Islet of Langerhans (tissue), 1 donor: ENCODE measurements around the gene TMEM117.

Source experiments
- FAIRE-seq: peaks from one replicate; lab custom pipeline; 2011; peaks lifted over from hg19 to GRCh38; lab: Jason Lieb, UNC

TMEM117 gene

DNA sequence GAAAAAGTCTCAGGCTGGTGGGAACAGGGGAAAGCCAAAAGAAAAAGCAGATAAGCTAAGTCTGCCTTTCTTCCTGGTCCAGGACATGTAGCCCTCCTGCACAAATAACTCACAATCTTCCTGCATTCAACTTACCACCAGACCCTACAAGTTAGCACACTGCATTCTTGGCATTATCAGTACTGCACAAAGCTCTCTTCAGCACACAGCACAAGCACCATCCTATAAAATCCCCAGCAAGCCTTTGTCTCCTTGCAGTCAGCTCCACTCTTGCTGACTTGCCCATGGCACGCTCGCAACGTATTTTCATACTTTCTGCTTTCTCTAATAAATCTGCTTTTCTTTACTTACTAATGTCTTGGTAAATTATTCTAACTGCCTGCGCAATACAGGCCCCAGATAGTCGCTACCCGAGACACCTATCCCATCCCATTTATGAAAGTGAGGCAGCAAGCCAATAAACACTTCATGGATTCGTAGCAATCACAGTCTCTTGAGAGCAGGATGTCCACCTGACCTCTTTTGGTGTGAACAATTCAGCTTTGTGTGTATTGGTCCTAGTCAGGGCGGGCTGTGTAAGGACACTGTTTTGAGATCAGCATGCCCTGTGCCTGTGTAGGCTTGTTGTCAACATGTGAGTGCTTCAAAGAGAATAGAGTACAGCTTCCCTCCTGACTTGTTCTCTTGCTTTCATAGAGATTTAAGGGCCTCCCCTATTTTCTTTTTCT lies 49.0 kb downstream of the TMEM117 start:
- peak; percentile 100 for FAIRE-seq

DNA sequence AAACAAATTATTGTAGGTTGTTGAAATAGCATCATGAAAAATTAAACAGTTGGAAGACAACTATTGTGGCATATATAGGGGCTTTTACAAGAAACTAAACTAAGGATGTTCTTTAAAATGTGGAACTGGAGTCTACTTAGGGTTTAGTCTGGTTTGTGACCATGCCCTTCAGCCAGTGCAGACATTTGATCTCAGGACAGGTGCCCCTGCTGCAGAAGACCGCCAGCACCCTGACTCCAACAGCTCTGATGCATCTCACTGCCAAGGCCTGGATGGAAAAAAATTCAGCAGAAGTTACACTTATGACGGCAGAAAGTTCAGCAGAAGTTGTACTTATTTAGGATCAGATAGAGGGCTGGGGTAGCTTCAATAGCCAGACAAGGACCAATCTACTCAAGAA lies 51.5 kb downstream of the TMEM117 start:
- no peak for FAIRE-seq

DNA sequence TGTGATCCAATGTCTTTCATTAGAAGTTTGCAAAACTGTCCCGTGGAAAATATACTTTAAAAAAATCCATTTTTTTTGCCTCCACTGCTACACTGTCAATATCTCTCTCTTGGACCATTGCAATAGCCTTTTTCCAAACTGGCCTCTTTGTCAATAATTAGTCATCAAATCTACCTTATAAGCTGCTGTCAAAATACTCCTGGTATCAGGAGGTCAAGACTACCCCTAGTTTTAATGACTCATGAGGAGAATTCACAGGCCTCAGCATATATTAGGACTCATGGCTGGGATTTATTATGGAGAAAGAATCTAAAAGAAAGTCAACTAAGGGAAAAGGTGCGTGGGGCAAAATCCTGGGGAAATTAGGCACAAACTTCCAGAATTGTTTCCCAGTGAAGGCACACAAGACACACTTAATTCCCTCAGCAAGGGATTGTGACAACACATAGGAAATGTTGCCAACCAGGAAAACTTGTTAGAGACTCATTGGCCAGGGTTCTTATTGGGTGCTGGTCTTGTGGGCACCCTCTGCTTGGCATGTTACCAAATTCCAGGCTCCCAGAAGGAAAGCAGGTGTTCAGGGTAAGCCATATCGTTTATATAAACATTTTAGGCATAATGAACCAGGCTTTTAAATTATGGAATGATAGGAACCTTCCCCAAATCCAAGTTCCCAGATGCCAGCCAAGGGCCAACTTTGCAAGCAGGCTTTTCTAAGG lies 56.1 kb downstream of the TMEM117 start:
- FAIRE-seq = no peak

DNA sequence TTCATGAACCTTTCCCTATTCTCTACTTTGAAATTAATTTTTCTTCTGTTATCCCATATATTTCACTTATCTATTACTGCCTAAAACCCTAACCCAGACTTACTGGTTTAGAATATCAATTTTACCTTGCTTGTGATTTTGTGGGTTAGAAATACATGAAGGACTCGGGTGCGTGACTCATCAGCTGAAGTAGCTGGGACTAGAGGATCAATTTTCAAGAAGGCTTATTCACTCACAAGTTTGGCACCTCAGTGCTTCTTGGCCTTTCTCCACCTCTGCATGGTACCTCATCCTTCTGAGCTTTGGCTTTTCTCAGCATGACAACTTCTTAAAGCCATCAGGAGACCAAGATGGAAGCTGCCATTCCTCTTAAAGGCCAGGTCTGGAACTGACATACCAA lies 57.8 kb downstream of the TMEM117 start:
- FAIRE-seq = no peak

DNA sequence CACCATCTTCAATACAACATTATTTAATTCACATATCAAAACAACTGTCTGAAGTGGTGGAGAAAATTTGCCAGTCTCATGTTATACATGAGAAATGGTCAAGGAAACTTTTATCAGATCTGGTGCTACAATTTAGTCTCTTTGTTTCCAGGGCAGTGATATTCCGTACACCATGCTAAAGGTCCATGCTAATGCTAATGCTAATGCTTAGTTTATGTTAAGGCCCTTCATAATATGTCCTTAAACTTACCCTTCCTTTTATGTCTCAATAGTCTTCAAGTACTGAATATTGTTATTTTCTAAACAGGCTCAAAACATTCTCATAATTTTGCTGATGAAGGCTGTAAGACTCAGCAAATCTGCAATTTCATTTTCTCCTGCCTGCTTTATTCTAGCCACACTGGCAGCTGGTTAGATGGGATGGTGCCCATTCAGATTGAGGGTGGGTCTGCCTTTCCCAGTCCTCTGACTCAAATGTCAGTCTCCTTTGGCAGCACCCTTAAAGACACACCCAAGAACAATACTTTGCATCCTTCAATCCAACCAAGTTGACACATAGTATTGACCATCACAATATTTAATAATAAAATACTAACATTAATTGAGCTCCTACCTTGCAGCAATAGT lies 59.8 kb downstream of the TMEM117 start:
- no peak for FAIRE-seq

DNA sequence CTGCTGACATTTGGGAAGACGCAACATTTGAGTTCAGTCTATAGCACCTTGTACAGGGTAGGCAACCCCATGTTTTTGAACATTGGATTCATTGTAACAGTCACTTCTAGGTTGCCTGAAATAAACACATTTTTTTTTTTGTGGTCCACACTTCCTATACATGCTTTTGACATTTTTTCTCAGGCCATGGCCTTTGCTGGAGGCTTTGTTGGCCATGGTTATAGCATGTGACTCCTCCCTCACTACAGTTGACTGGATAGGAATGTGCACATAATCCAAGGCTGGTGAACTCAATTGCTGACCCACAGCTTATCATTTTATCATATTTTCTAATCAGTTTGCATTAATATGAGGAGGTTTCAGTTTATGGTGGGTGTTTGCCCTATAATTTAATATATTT lies 60.6 kb downstream of the TMEM117 start:
- no peak for FAIRE-seq

DNA sequence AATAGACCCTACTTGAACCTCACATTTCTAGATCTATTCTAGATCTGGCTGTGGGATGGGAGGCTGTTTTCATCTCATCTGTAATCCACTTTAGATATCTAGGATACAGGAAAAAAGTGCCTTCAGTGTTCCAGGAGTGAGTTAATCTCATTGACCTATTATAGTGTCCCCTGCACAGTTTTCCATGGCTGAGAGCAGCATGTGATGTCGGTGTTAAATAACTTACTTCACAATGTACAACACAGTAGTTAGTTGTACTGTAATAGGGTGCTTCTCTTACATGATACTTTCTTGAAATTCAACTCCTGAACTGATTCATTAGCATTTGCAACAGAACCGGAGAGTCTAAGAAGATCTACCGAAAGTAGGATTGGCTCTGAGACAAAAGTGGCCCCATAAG lies 62.6 kb downstream of the TMEM117 start:
- FAIRE-seq = no peak

DNA sequence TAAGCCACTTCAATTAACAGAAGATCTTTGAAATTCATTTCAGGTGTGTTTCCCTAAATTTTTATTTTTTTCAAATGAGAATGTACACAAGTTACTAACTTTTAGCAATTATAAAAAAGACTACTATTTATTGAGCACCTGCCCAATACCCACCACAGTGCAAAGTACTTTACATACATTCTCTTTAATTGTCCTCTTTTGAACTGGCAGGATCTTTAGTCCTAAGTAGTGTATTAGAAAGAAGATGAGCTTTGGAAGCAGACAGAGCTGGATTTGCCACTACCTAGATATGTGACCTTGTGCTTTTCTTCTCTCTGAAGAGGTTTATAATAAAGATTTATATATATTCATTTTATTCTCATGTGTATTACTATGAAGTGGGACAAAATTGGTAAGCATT lies 63.7 kb downstream of the TMEM117 start:
- FAIRE-seq = no peak

DNA sequence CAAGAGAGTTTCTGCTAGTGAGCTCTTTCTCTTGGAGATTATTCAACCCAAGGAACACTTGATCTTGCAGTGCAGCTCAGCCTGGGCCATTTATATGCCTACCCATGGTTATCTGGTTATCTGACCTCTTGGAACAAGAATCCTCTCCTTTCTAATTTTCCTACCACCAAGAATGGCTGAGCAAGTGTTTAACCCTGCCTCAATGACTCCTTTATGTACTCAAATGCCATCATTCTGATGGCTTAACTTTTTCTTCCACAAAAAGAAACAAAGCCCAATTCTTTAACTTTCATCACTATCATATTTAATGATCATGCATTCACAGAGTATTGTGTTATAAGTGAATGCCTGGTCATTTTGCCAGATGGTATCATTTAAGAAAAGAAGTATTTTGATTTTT lies 67.8 kb downstream of the TMEM117 start:
- no peak for FAIRE-seq

DNA sequence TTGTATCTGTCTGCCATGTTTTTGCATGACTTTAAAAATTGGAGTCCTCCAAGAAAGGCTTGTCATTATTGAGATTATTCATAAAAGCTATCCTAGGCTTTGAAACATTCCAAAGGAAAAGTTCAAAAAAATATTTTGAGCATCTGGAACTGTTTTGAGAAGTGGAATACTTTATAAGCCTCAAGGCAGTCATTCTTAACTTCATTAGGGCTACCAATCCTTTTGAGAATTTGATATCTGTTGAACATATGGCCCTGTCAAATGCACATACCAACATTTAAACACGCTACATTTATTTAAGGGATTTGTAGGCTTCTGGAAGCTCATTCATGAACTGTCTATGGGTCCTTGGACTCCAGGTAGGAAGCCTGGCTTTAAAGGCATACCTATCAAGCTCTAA lies 77.0 kb downstream of the TMEM117 start:
- FAIRE-seq = no peak

DNA sequence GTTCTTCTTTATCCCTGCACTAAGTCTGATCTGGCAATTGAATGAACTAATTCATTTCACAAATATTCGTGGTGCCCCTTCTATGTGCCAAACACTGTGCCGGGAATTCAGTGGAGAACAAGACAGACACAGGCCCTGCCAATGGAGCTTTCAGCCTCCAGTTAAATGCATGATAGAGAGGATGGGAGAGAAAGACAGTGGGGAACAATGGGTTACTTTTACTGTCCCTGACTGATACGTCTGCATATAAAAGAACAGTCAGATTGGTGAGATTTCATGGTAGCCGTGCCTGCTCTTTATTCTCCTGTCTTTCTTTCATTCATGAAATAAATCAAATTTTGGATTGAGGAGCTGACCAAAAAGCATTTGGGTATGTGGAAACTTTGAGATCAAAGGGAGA lies 78.5 kb downstream of the TMEM117 start:
- FAIRE-seq = no peak

DNA sequence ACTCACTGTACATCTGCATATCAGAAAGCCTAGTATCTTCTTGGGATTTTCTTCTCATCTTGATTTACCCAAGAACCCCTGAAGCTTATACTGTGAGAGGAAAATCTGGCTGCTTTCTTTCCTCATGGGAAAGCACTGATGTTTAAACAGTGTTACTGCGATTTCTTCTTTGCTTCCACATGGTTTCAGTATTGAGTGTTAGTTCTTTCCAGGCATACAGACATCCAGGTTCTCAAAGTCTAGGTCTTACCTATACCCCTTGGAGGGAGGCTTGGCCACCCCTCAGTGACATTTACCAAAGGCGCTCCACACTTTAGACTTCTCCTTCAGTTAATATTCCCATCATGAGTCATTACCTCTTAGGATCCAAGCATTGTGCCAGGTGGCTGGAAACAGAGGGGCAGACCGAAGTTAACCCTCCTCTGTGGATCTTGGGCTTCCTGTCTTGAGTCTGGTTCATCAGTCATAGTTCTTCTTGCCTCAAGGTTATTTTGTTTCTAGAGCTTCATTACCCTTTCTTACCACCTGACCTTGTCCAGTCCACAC lies 79.1 kb downstream of the TMEM117 start:
- no peak for FAIRE-seq

DNA sequence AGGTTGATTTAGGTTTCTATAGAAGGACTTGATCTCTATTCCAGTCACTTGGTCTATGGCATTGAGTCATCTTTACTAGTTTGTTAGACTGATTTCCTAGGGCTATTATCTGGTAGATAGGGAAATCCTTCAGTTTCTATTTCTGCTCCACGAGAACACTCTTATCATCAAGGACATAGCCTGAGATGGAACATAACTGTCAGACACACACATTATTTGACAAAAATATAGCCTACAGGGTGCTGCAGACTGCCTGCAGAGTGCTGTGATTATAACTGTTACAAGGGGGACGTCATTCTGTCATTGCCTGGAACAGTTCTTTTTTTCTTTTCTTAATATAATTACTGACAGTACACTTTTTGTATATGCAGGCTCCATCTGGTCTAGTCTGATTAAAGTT lies 82.0 kb downstream of the TMEM117 start:
- no peak for FAIRE-seq

DNA sequence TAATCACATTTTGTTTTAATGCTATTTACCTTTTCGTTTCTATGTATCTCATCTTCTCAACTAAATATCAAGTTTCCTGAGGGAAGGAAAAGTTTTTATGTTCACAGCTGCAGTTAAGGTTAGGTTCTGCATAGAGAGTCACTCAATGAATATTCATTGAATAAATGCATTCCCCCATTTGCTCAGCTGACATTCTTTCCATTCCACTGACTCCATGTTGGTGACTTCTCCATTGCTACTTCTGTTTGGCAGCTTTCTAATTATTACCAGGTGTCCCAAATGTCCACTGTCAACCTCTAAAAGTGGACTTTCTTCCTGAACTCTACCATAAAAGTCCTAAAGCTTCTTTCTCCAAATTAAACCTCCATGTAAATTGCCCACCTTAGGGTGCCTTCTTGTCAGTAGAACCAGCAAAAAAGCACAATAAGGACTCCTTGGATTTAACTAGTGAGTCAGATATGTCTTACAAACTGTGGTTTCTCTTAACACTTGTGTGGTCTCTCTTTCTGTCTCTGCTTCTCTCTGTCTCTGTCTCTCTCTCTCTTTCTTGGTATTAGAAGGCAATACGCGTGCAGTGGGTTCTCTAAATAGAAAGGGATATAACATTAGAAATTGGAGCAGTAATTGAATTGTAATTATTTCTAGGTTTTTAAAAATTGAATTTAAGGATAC lies 85.9 kb downstream of the TMEM117 start:
- FAIRE-seq = no peak

DNA sequence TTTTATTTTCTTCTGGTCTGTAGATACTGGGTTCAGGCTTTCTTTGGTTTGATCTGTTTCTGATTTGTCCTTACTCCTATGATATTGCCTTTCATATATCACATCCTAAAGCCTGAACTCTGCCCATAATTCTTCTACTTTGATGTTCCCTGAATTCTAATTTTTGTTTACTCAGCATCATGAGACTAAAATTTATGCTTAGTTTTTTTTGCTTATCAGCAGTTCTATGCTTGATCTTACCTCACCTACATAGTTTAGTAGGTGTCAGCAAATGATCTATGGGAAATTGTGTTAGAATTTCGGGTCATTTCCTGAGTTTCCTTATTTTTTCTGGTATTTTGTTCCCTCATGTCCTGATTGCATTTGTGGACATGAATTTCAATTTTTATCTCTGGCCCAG lies 94.2 kb downstream of the TMEM117 start:
- FAIRE-seq = no peak

DNA sequence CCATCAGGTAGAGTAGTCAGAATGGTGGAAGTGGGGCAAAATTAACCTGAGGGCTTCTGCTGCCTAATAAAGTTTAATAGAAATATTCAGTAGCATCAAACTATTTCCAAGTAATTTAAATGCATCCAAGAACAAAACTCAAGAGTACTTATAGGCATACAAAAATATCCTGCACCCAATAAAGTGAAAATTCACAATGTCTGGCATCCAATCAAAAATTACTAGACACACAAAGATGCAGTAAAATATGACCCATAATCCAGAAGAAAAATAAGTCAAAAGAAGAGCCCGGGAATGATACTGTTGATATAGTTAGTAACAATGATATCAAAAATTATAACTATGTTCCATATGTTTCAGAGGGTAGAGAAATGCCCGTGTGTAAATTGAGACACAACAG lies 95.3 kb downstream of the TMEM117 start:
- peak; percentile 27 for FAIRE-seq

DNA sequence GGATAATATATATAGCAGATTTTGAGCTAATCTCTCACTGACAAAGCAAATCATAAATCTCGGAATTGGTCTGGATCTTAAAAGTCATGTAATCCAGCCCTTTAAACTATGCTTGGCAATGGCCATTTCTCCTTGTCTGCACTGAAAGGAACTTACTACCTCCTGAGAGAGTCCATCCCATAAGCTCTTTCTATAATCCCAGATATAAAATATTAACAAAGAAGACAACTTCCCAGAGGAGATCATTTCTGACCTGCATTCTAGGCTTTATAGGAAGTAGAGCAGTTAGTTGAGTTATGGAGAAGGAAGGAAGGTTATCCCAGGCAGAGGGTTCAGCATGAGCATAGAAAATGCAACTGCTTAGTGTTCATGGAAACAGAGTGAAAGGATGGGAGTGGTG lies 99.7 kb downstream of the TMEM117 start:
- FAIRE-seq = no peak

DNA sequence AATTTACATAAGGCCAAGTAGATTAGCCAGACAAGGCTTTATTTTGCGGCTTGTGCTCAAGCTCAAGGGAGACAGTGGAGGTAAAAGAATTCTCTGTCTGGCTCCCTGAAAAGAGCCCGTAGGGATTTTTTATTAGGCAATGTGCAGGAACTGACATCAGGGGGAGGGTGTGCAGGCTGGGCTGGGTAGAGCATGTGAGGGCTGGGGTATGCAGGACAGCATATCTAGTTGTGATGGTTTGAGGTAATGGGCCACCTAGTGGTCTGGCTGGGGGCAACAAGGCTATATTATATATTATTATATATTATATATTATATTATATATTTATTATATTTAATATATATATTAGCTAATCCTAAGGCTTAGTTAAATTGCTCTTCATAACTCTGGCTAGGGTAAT lies 102.1 kb downstream of the TMEM117 start:
- FAIRE-seq = no peak

DNA sequence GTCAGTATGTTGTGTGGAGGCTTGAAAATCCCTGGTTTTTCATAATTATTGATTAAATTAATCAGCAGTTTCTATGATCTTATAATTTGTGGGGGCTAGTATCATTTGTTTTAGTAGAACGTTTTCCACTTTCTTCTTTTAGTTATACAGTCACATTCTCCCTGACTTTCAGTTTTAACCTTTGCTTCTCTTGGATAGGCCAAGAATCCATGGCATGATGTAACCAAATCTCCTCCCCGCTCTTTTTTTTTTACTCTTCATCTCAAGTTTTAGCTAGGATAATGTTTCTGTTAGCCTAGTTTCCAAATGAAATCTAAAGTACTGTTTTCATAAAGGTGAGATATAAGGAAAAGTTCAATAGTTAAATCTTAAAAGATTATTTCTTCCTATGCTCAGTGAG lies 106.5 kb downstream of the TMEM117 start:
- no peak for FAIRE-seq

DNA sequence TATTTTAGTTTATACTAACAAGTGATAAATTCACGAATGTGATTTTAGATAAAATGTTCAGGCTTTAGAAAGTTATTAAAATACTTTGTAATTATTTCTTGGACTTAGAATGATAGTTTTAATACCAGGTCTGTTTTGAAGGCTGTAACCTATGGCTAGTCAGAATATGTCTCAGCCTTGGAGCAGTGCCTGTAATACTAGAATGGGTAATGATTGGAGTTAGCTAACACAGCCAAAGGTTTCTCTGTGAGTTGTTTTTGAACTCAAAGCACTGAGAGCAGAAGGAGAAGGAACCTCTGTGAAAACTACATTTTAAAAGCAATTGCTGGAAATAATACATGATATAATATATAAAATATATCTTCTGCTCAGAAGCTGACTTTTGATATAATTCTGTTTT lies 110.1 kb downstream of the TMEM117 start:
- FAIRE-seq = no peak

DNA sequence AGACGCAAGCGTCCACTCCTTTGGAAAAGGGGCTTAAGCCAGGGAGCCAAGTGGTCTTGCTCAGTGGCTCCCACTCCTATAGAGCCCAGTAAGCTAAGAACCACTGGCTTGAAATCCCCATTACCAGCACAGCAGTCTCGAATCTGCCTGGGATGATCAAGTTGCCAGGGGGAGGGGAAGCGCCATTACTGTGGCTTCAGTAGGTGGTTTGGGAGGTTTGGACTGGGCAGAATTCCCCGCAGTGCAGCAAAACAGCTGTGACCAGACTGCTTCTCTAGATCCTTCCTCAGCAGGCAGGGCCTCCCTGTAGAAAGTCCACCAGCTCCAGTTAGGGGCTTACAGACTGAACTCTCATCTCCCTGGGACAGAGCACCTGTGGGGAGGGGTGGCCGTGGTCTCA lies 115.4 kb downstream of the TMEM117 start:
- FAIRE-seq = no peak

DNA sequence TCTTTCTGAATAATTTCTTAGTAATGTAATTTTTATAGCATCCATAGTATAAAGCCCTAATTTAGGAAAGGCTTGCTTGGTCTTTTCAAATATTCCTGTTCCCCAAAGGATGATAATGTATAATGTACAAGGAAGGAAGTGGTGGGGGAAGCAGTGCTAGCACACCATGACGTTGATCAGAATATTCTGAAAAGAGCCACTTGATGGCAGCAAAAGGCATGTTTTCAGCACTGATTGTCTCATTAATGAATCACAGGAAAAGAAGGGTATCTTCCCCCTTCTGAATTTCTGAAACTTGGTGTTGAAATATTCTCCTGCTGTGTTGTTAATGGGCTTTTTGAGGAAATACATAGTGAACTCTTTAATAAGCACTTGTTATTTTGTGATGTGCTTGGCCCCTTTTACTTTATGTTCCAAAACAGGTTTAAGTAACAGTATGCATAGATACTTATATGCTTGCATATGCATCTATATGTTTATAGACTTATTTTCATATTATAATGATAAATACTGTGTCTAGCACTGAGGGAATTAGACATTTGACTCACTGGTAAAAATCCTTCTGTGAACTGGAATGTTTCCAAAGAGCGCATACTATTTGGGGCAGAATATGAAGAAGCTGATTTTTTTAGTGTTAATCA lies 122.0 kb downstream of the TMEM117 start:
- peak; percentile 91 for FAIRE-seq
